Smooth muscle cell (in vitro differentiated cells): ENCODE measurements around the gene TLCD3B. TPM values are rescaled to one million over a fixed set of nuclear protein-coding genes. Genes with fewer than 3 reads are reported as not detected.

Source experiments
- DNase-seq: peaks from one replicate; lab custom pipeline; 2025; ENCODE audit not compliant: unreplicated experiment; lab: John Stamatoyannopoulos, UW
- H2AFZ ChIP-seq: fragments of 200-600 bp; sonication (generic); 2 replicates; pipeline ENCODE4 v1.6.0; 2016; ENCODE audit warnings: antibody characterized with exemption, low read depth, mild to moderate bottlenecking
- H3F3A ChIP-seq: fragments of 200-600 bp; sonication (generic); 2 replicates; pipeline ENCODE4 v1.6.0; 2017; ENCODE audit warnings: antibody characterized with exemption, low read depth
- H3K27ac ChIP-seq: fragments of 200-600 bp; sonication (generic); 2 replicates; pipeline ENCODE4 v1.5.1; 2016; ENCODE audit warnings: low read depth, mild to moderate bottlenecking
- H3K27me3 ChIP-seq: fragments of 200-600 bp; sonication (generic); 2 replicates; pipeline ENCODE4 v1.6.1; 2016; ENCODE audit warnings: low read depth, mild to moderate bottlenecking
- H3K36me3 ChIP-seq: fragments of 200-600 bp; sonication (generic); 2 replicates; pipeline ENCODE4 v1.5.1; 2016; ENCODE audit warnings: low read depth
- H3K4me1 ChIP-seq: fragments of 200-600 bp; sonication (generic); 2 replicates; pipeline ENCODE4 v1.5.1; 2016; ENCODE audit warnings: low read depth
- H3K4me2 ChIP-seq: fragments of 200-600 bp; sonication (generic); 2 replicates; pipeline ENCODE4 v1.6.0; 2016; ENCODE audit warnings: mild to moderate bottlenecking
- H3K4me3 ChIP-seq: fragments of 200-600 bp; sonication (generic); 2 replicates; pipeline ENCODE4 v1.5.1; 2016; ENCODE audit warnings: mild to moderate bottlenecking
- H3K79me2 ChIP-seq: fragments of 200-600 bp; sonication (generic); 2 replicates; pipeline ENCODE4 v1.6.0; 2016; ENCODE audit warnings: low read depth, mild to moderate bottlenecking
- H3K9ac ChIP-seq: fragments of 200-600 bp; sonication (generic); 2 replicates; pipeline ENCODE4 v1.6.0; 2016; ENCODE audit warnings: low read depth
- H3K9me3 ChIP-seq: fragments of 200-600 bp; sonication (generic); replicated peaks from 2 replicates; pipeline ENCODE4 v1.5.1; 2016; ENCODE audit warnings: low read depth
- H4K20me1 ChIP-seq: fragments of 200-600 bp; sonication (generic); 2 replicates; pipeline ENCODE4 v1.6.0; 2016; ENCODE audit warnings: low read depth
- WGBS: methylation state at CpG from one replicate; pipeline ENCODE4 v1.1.7; 2016; ENCODE audit warnings: low lambda C conversion rate; 5-methylcytosine and 5-hydroxymethylcytosine counted together
- polyA plus RNA-seq: library from polyadenylated mRNA; unstranded; fragments of >200 nt; fragmentation: Nextera tagmentation; extraction: Ambion mirVana; gene quantifications from 2 replicates; pipeline ENCODE4 v1.2.1, GENCODE V29; 2016
- total RNA-seq: library from RNA; depleted of rRNA; stranded (reverse); fragments of >200 nt; gene quantifications from 2 replicates; pipeline ENCODE4 v1.2.3, GENCODE V29; 2014
- TF ChIP-seq, protein P1 (sequence below): fragments of 200-600 bp; sonication (generic); IDR thresholded peaks from 2 replicates; pipeline ENCODE4 v1.5.1; 2017; ENCODE audit warnings: borderline replicate concordance, mild to moderate bottlenecking, antibody characterized with exemption; ENCODE audit not compliant: insufficient read depth, poor library complexity, severe bottlenecking

Gene TLCD3B
- total and polyA plus RNA-seq, 2 experiments from 2014 or later: 0.45 to 0.48 TPM

DNA sequence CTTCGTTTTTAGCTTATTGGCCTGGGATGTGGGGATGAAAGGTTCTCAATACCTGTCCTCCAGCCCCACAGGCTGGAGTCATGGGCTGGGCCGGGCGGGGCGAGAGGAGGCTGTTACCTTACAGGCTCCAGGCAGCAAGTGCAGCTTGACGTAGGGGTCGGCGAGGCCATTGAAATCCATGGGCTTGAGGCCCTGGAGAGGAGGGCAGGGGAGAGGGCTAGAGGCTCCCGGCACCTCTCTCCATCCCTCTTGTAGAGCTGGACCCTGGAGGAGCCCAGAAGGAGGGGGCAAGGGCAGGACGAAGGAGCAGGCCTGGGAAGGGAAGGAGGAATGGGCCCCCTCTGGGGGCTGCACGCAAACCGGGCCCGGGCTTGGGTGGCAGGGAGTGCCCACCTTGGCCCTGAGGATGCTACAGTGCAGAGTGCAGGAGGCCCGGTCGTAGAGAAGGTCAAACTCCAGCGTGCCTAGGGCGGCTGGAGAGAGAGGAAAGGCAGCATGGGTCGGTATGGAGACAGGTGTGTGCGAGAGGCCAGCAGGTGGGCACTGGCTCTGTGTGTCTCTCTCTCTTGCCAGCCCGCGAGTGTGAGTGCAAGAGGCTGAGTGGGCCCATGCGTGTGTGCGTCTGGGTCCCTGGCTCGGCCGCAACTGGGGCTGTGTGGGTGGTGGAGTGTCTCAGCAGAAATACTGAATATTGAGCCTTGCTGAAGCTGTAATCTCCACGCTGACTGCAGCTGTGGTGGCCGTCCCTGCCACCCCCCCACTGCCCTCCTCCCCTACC, 21.8 kb downstream of the TLCD3B start:
- Histone ChIP-seq H3K4me2 (no peak overlapping the region), H3K4me1 (peaks cover 14% of the 10 kb centered on the region), H3K9me3 (no peaks in the 10 kb centered on the region), H3K4me3 (no peak overlapping the region), H2AFZ (no peak overlapping the region), H3F3A (no peaks in the 10 kb centered on the region), H3K27ac (no peak overlapping the region), H3K27me3 (peaks cover 31% of the 10 kb centered on the region), H3K36me3 (no peaks in the 10 kb centered on the region), H3K9ac (no peak overlapping the region), H3K79me2 (no peaks in the 10 kb centered on the region), H4K20me1 (no peaks in the 10 kb centered on the region)
- no peak for DNase-seq
- TF ChIP-seq, protein P1, sequence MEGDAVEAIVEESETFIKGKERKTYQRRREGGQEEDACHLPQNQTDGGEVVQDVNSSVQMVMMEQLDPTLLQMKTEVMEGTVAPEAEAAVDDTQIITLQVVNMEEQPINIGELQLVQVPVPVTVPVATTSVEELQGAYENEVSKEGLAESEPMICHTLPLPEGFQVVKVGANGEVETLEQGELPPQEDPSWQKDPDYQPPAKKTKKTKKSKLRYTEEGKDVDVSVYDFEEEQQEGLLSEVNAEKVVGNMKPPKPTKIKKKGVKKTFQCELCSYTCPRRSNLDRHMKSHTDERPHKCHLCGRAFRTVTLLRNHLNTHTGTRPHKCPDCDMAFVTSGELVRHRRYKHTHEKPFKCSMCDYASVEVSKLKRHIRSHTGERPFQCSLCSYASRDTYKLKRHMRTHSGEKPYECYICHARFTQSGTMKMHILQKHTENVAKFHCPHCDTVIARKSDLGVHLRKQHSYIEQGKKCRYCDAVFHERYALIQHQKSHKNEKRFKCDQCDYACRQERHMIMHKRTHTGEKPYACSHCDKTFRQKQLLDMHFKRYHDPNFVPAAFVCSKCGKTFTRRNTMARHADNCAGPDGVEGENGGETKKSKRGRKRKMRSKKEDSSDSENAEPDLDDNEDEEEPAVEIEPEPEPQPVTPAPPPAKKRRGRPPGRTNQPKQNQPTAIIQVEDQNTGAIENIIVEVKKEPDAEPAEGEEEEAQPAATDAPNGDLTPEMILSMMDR: no peak
- 68% methylated on average over 24 of the region's 26 CpGs for WGBS

DNA sequence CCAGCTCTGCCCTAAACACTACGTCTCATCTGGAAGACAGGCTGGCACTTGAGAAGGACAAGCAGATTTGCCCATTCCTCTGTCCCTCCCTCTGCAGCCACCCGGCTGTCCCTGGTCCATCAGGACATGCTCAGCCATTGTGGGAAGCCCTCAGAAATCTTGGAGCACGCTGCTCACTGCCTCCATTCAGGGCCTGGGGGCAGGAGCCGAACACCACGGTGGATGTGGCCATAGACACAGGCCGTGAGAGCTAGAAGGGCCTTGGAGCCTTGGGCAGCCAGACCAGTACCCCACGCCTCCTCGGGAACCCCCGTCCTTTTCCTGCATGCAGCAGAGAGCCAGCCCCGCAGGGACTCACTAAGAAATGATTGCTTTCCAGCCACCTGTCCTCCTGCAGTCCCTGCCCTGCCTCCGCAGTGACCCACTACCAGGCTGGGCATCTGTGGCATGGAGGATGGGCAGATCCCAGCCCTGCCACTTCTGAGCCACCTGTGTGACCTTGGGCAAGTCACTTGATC, 23.6 kb downstream of the TLCD3B start:
- Histone ChIP-seq H3K4me3 (no peak overlapping the region), H3K4me1 (peaks cover 14% of the 10 kb centered on the region), H3K9ac (no peak overlapping the region), H4K20me1 (no peaks in the 10 kb centered on the region), H3K27me3 (peaks cover 31% of the 10 kb centered on the region), H2AFZ (no peak overlapping the region), H3K79me2 (no peaks in the 10 kb centered on the region), H3K4me2 (no peak overlapping the region), H3K36me3 (no peaks in the 10 kb centered on the region), H3K27ac (no peak overlapping the region), H3K9me3 (no peaks in the 10 kb centered on the region), H3F3A (no peaks in the 10 kb centered on the region)
- DNase-seq: no peak
- 86% methylated on average over 11 of the region's 11 CpGs for WGBS
- TF ChIP-seq, protein P1: no peak

DNA sequence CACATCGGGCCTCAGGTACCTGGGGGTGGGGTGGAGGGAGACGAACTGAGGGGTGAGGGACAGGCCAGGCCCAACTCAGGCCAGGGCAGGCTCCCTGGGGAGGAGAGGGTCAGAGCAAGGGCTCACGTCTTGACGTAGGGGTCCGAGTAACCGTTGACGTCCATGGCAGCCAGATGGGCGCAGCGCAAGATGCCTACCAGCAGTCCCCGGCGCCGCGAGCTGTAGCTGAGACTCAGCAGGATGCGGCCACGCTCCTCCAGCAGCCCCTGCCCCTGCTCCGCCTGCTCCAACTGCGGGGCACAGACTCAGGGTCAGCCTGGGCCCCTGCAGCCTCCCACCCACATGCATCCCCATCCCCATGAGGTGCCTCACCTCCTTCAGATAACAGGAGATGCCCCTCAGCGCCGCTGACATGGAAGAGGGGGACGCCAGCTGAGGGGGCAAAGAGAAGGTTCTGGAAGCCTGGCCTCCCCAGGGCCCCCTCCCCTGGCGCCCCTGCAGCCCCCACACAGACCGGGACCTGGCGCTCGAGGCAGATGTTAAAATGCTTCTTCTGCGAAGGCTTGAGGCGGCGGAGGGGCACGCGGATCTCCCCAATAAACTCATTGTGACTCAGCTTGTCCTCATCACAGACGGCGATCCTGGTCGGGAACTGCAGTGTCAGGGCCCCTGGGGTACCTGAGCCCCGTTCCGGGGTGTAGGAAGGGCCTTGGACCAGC, 24.3 kb downstream of the TLCD3B start:
- Histone ChIP-seq H3K27me3 (peaks cover 26% of the 10 kb centered on the region), H4K20me1 (no peaks in the 10 kb centered on the region), H3K4me3 (no peak overlapping the region), H3K9me3 (no peaks in the 10 kb centered on the region), H3K4me2 (no peak overlapping the region), H3K36me3 (no peaks in the 10 kb centered on the region), H2AFZ (no peak overlapping the region), H3K79me2 (no peaks in the 10 kb centered on the region), H3F3A (no peaks in the 10 kb centered on the region), H3K9ac (no peak overlapping the region), H3K4me1 (peaks cover 14% of the 10 kb centered on the region), H3K27ac (no peak overlapping the region)
- no peak for DNase-seq
- 94% methylated on average over 32 of the region's 34 CpGs for WGBS
- TF ChIP-seq, protein P1: no peak
